Activated CD4-positive, alpha-beta T cell treated with anti-CD3 and anti-CD28 coated beads, Interleukin-2, Interleukin-4, amounts not matched to agents 100 ng/mL and 50 ng/mL, durations not matched to agents 16 hours and 8 hours (primary cell): ENCODE data around the gene PARD3.
"Not testable (repeated sequence)": the region's sequence is repeated elsewhere in the genome, so short reads cannot be mapped to it uniquely, and the experiment has no call there.

ENCODE experiments used
- DNase-seq: peaks from one replicate; pipeline ENCODE4 v3.0.0-alpha.2; 2020; ENCODE audit warnings: low spot score

Gene PARD3

DNA sequence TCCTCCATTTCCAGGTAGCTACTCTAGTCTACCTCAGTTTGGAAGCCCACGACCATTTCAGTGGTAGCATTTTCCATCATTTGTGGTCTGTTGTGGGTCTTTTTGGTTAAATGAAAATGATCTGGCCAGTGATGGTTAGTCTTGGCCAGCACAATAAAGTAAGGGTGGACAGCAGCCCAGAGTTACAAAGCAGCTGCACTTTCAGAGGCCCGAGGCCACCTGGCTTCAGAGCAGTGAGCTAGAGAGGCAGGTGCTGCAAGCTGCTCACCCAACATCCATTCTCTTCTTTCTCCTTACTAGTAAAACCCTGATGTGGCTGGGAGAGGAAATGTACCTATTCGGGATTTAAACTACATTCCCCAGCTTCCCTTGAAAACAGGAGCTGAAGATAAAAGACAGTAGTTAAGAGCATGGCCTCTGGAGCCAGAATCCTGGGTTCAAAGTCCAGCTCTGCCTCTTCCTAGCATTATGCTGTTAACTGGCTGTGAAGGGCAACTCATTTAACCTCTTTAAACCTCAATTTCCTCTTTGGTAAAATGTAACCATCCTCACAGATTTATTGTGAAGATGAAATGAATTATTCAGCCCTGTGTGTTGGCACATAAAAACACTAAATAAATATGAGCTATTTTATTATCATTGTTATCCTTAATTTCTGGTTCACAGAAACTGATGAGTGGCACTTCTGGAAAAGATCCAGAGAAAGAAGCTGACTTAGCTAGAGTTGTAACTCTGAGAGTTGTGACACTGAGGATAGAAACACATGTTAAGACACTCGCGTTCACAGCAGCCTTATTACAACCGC, 517.4 kb downstream of the PARD3 start:
- DNase-seq: no peak

GRCh38 chr10:34295142-34295548, 520.0 kb downstream of the PARD3 start:
- no peak for DNase-seq

DNA sequence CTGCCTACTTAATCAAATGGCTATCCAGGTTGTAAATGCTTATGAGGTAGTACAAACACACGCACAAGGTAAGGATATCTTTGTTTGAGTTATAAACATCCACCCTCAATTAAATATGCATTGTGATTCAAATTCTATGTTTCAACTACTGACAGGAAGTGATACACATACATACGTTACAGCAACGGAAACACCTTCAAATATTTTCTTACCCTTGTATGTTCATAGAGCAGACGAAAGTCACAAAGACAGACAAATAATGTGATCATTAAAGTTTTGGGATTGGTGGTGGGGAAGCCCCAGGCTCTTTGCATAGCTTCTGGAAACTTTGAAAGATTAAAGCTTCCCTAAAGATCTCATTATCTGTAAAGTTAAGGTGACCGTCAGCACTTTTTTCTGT, 521.0 kb downstream of the PARD3 start:
- DNase-seq: no peak

GRCh38 chr10:34292675-34293074, 522.4 kb downstream of the PARD3 start:
- no peak for DNase-seq

GRCh38 chr10:34292194-34292565, 522.9 kb downstream of the PARD3 start:
- peak; percentile 28 for DNase-seq

- DNase-seq: peak; percentile 6
Observed at GRCh38 chr10:34291466-34292193, 523.5 kb downstream of the PARD3 start.

DNA sequence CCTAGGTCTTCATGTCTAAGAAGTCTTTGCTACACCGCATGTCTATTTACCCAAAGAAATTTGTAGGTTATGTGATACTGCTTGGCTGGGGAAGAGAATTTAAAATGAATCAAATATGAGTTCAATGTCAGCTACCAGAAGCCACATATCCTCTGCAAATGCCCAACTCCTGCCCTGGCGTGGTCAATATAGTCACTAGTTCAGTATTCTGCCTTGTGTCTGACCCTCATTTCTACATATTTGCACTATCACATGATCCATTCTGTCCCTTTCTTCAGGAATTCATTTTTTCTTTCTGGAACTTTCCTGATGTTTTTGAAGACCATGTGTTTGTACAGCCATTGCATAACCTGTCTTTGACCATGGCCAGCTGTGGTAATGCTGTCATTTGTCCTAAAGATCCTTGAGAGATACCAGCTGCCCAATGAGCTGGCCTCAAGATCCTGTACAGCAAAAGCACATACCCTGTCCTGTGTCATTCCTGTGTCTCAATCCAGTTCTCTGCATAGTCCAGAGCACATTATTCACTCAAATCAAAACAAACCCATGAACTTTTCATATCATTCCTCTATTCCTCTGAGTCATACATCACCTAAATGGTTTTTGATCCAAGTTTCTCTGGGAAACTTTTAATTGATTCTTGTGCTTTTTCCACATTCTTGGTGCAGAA, 524.5 kb downstream of the PARD3 start:
- DNase-seq: no peak

GRCh38 chr10:34288634-34289033, 526.5 kb downstream of the PARD3 start:
- DNase-seq: no peak

DNA sequence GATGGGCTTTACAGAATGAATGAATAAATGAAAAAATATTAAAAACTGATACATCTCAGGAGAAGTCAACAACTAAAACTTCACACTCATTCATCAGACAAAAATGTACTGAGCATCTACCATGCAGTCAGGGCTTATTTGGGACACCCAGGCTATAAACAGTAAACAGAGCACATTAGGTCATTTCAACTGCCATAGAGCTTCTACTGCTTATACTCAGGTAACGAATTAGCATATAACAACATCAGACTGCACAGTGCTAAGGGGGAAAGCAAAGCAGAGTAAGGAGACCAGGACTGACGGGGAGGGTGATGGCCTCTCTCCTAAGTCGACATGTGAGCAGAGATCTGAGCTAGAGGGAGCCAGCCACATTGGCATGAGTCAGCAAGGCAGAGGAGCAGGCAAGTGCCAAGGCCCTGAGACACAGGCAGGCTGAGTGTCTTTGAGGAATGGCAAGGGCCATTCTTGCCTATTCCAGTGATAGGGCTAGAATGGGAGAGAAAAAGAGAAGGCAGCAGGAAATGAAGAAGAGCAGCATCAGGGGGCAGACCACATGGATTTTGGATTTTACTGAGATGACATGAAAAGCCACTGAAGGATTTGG, 528.9 kb downstream of the PARD3 start:
- DNase-seq: no peak

GRCh38 chr10:34281661-34282582, 533.2 kb downstream of the PARD3 start:
- DNase-seq: peak; percentile 38

GRCh38 chr10:34280599-34281374, 534.3 kb downstream of the PARD3 start:
- DNase-seq: peak; percentile 67

GRCh38 chr10:34275626-34276130, 539.4 kb downstream of the PARD3 start:
- DNase-seq: no peak

GRCh38 chr10:34274906-34275305, 540.2 kb downstream of the PARD3 start:
- no peak for DNase-seq

GRCh38 chr10:34273340-34273739, 541.8 kb downstream of the PARD3 start:
- no peak for DNase-seq

GRCh38 chr10:34272316-34272715, 542.8 kb downstream of the PARD3 start:
- no peak for DNase-seq

GRCh38 chr10:34268410-34268809, 546.7 kb downstream of the PARD3 start:
- DNase-seq: not testable (repeated sequence)

DNA sequence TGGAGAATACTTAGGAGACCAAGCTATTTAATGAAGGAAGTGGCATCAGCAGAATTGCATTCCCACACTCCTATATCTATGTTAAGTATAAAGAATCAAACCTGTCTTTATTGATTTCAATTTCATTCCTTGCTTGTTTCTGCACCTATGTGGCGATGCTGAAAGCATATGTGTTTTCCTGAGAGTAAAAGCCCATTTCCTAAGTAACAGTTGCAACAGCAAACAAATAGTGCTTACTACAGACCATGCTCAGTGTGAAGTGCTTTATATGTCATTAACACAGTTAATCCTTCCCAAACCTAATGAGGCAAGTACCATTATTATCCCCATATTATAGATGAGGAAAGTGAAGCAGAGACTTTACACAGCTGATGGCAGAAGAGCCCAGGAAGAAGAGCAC, 552.1 kb downstream of the PARD3 start:
- DNase-seq: no peak

DNA sequence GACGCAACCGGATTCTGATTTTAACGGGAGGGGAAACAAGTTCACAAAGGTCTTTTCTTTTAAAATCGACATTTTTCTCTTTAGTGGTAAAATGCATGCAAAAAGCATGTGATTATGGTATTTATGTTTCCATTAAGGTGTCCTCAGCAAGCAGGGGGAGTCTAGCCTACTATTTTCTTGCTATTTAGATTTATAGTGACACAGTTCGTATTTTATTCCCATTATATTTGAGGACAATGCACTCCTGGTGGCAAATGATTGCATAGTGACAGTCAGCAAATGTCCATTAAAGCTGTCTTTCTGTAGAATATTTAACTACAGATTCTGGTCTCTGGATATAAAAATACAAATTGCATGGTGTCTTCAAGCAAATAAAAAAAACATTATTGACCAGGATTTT, 554.2 kb downstream of the PARD3 start:
- DNase-seq: no peak

GRCh38 chr10:34256216-34256615, 558.9 kb downstream of the PARD3 start:
- DNase-seq: no peak

DNA sequence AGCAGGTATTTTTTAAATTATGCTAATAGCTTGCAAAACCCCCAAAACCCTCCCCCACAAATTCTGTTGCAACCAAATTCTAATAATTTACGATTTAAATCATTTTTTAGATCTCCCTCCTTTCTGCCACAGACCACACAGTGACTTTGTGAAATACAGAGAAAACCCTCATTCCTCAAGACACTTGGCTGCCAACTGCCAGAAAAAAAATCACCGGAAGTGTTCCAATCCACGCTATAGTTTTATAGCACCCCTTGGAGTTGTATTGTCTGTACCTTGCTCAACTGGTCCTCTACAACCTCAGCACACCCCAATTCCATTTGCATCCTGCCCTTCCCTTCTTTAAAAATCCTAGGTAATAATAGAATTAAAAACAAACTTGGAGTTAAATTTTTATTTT, 560.1 kb downstream of the PARD3 start:
- no peak for DNase-seq
